IMR-90 (cell line): ENCODE results near the gene KPNA1. TPM values are rescaled to one million over a fixed set of nuclear protein-coding genes. Genes with fewer than 3 reads are reported as not detected.
"Not testable (repeated sequence)": the region's sequence is repeated elsewhere in the genome, so short reads cannot be mapped to it uniquely, and the experiment has no call there.

ENCODE experiments used
- ATAC-seq: fragments of 200-7000 bp; cut with Tn5 transposase; 2 replicates; pipeline ENCODE4 v1.9.1; 2020; ENCODE audit warnings: low read depth, mild to moderate bottlenecking, moderate library complexity
- BruUV-seq: library from RNA; stranded (reverse); fragments of 400-500 nt; replicated peaks from 2 replicates; lab custom pipeline; 2021; lab: Mats Ljungman, UMichigan
- CTCF ChIA-PET: fragments of 300-600 bp; formaldehyde crosslinking; extraction: SDS; loops from one replicate; lab custom pipeline; 2021; ENCODE audit warnings: antibody characterized with exemption; lab: Yijun Ruan, JAX
- POLR2A ChIA-PET: fragments of 300-600 bp; sonication (Branson Sonifier 250); formaldehyde crosslinking; loops from one replicate; lab custom pipeline; 2022; ENCODE audit warnings: antibody characterized with exemption; ENCODE audit not compliant: unreplicated experiment; lab: Charles Lee
- DNase-seq: peaks from one replicate; pipeline ENCODE4 v3.0.0; 2013
- H2AFZ ChIP-seq: replicated peaks from 2 replicates; pipeline ENCODE3; 2013; ENCODE audit warnings: low read length, mild to moderate bottlenecking; ENCODE audit not compliant: poor library complexity
- H2AK5ac ChIP-seq: 2 replicates; pipeline ENCODE4 v1.6.1; 2013; ENCODE audit warnings: low read depth, low read length, inconsistent platforms
- H2AK9ac ChIP-seq: replicated peaks from 2 replicates; pipeline ENCODE3; 2013; ENCODE audit warnings: mild to moderate bottlenecking, low read depth, low read length, moderate library complexity; ENCODE audit not compliant: poor library complexity
- H2BK120ac ChIP-seq: 2 replicates; pipeline ENCODE4 v1.6.1; 2013; ENCODE audit warnings: low read depth, low read length, inconsistent platforms
- H2BK15ac ChIP-seq: 3 replicates; pipeline ENCODE4 v1.6.1; 2013; ENCODE audit warnings: low read depth, low read length, inconsistent platforms
- H2BK20ac ChIP-seq: 2 replicates; pipeline ENCODE4 v1.6.1; 2013; ENCODE audit warnings: low read depth, mild to moderate bottlenecking, inconsistent platforms, low read length, moderate library complexity
- H2BK5ac ChIP-seq: 2 replicates; pipeline ENCODE4 v1.6.1; 2013; ENCODE audit warnings: mild to moderate bottlenecking, low read depth, low read length, inconsistent platforms; ENCODE audit not compliant: poor library complexity, severe bottlenecking
- H3K14ac ChIP-seq: replicated peaks from 2 replicates; pipeline ENCODE4 v1.6.1; 2013; ENCODE audit warnings: low read depth, low read length, inconsistent platforms
- H3K18ac ChIP-seq: 2 replicates; pipeline ENCODE4 v1.6.1; 2013; ENCODE audit warnings: low read depth, low read length, control low read depth
- H3K23ac ChIP-seq: 2 replicates; pipeline ENCODE4 v1.6.1; 2013; ENCODE audit warnings: low read depth, low read length, inconsistent platforms
- H3K27ac ChIP-seq: 2 replicates; pipeline ENCODE4 v1.5.1; 2013; ENCODE audit warnings: mild to moderate bottlenecking, control low read depth, low read length; ENCODE audit not compliant: insufficient read depth
- H3K27me3 ChIP-seq: 2 replicates; pipeline ENCODE4 v1.6.1; 2013; ENCODE audit warnings: low read length; ENCODE audit not compliant: control insufficient read depth, insufficient read depth
- H3K36me3 ChIP-seq: 2 replicates; pipeline ENCODE4 v1.6.1; 2013; ENCODE audit warnings: low read length, mixed read lengths; ENCODE audit not compliant: control insufficient read depth, insufficient read depth
- H3K4ac ChIP-seq: 2 replicates; pipeline ENCODE4 v1.6.1; 2013; ENCODE audit warnings: low read depth, low read length, inconsistent platforms
- H3K4me1 ChIP-seq: 2 replicates; pipeline ENCODE4 v1.6.1; 2013; ENCODE audit warnings: low read length, mixed read lengths; ENCODE audit not compliant: control insufficient read depth, insufficient read depth
- H3K4me2 ChIP-seq: 2 replicates; pipeline ENCODE4 v1.6.1; 2013; ENCODE audit warnings: low read depth, mild to moderate bottlenecking, control low read depth, low read length, moderate library complexity
- H3K4me3 ChIP-seq: 2 replicates; pipeline ENCODE4 v1.5.1; 2013; ENCODE audit warnings: low read depth, mild to moderate bottlenecking, control low read depth, low read length, moderate library complexity; ENCODE audit not compliant: insufficient read depth
- H3K56ac ChIP-seq: 2 replicates; pipeline ENCODE4 v1.6.1; 2013; ENCODE audit warnings: low read length, inconsistent platforms; ENCODE audit not compliant: insufficient read depth; ENCODE audit errors: extremely low read depth
- H3K79me1 ChIP-seq, 2 experiments: 2 replicates each; pipeline ENCODE4 v1.6.1; 2013; ENCODE audit warnings: low read length in 2 of 2, inconsistent platforms in 1 of 2, low read depth in 1 of 2
- H3K9ac ChIP-seq: 2 replicates; pipeline ENCODE4 v1.6.1; 2013; ENCODE audit warnings: low read depth, low read length, control low read depth
- H3K9me1 ChIP-seq: 2 replicates; pipeline ENCODE4 v1.6.1; 2013; ENCODE audit warnings: low read length, inconsistent platforms; ENCODE audit not compliant: insufficient read depth
- H3K9me3 ChIP-seq: 2 replicates; pipeline ENCODE4 v1.6.1; 2013; ENCODE audit warnings: low read length; ENCODE audit not compliant: control insufficient read depth, insufficient read depth
- H4K20me1 ChIP-seq: 2 replicates; pipeline ENCODE4 v1.6.1; 2013; ENCODE audit warnings: low read length, inconsistent platforms; ENCODE audit not compliant: insufficient read depth
- H4K5ac ChIP-seq: 2 replicates; pipeline ENCODE4 v1.6.1; 2013; ENCODE audit warnings: mild to moderate bottlenecking, low read depth, low read length, control low read depth
- H4K8ac ChIP-seq, 2 experiments: 2 replicates each; pipeline ENCODE4 v1.6.1; 2013; ENCODE audit warnings: low read depth in 2 of 2, low read length in 2 of 2, control low read depth in 1 of 2, inconsistent platforms in 1 of 2
- H4K91ac ChIP-seq: 2 replicates; pipeline ENCODE4 v1.6.1; 2013; ENCODE audit warnings: low read depth, low read length, inconsistent platforms; ENCODE audit not compliant: insufficient read depth
- CHD1 ChIP-seq: IDR thresholded peaks from 2 replicates; pipeline ENCODE4 v1.6.1; 2012; ENCODE audit warnings: low read depth, low read length, improper control_type of control experiment
- MAFK ChIP-seq: IDR thresholded peaks from 2 replicates; pipeline ENCODE4 v1.6.1; 2012; ENCODE audit warnings: low read depth, low read length, improper control_type of control experiment
- WGBS, 2 experiments: methylation state at CpG; one replicate each; pipeline versions ENCODE4 v1.1.5 to v1.1.7; 2013; ENCODE audit warnings: missing lambda C conversion rate in 2 of 2; ENCODE audit not compliant: insufficient read length in 1 of 2; ENCODE audit errors: extremely low coverage in 2 of 2; 5-methylcytosine and 5-hydroxymethylcytosine counted together
- dilution Hi-C: fragments of 300-500 bp; cut with HindIII; formaldehyde crosslinking; loops from one replicate; pipeline ENCODE4 v1.14.3; 2018; ENCODE audit warnings: low sequenced_read_pairs; ENCODE audit not compliant: unreplicated experiment
- in situ Hi-C: fragments of 300-500 bp; cut with MboI; formaldehyde crosslinking; loops from 3 replicates; pipeline ENCODE4 v1.14.3; 2019; ENCODE audit warnings: low sequenced_read_pairs, inconsistent platforms, mixed read lengths
- intact Hi-C: fragments of 100-400 bp; cut with micrococcal nuclease; formaldehyde crosslinking; loops from 2 replicates; pipeline ENCODE4 v1.10.0; 2022
- polyA plus RNA-seq, 3 experiments: library from polyadenylated mRNA; depleted of rRNA; stranded (reverse); fragments of >200 nt; gene quantifications; 2 replicates each; pipeline ENCODE4 v1.2.3, GENCODE V29; 2012; ENCODE audit warnings: low replicate concordance in 1 of 3
- total RNA-seq: library from RNA; depleted of rRNA; stranded (reverse); fragments of >200 nt; gene quantifications from 2 replicates; pipeline ENCODE4 v1.2.3, GENCODE V29; 2012

Gene KPNA1
- total and polyA plus RNA-seq, 2 of the 4 experiments (the other 2 are of a cell fraction): 30.6 to 112 TPM

DNA sequence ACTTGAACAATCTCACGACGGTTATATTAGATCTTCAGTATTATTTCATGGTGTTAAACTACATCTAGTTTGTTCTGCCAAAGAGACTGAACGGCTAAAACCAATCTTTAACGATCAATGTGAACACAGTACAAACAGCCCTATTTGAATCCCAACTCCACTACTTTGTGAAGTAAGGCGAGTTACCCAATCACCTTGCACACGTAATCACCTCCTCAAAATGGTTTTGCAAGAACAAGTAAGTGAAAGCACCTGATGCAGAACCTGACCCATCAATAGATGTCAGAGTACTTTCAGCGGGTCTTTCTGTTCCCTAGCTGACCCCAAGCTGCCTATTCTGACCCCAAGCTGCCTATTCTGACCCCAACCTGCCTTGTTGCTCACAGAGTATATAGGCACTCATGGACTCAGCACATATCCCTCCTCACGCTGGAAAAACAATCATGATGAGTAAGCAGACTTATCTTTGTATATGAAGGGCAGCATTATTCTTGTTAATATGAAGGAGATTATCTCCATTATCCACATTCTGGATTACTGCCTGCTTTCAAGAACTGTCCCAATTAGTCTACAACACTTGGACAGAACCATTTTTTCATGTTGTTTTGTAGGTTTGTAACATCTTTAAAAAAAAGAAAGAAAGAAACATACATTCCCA lies 3.7 kb downstream of the KPNA1 start:
- H3K36me3 ChIP-seq: no peaks in the 10 kb centered on the region
- dilution Hi-C loops: no loop called here
- no peak overlapping the region for H2BK20ac ChIP-seq
- no peak overlapping the region for H3K23ac ChIP-seq
- no peak overlapping the region for H2BK5ac ChIP-seq
- DNase-seq: peak; percentile 15
- no peak overlapping the region for H3K9ac ChIP-seq
- H4K5ac ChIP-seq: no peak overlapping the region
- H3K4me2 ChIP-seq: no peak overlapping the region
- no peak overlapping the region for H4K91ac ChIP-seq
- no peak overlapping the region for H2AFZ ChIP-seq
- 0 out of 2 replicates have a peak, but pooled peaks cover 3% of the 10 kb centered on the region for H3K4me1 ChIP-seq
- no peak overlapping the region for H3K4me3 ChIP-seq
- CTCF ChIA-PET: no interaction called here
- intact Hi-C loops: loop anchor here (5.0 kb wide), 1 partner anchor 34 kb away; no protein-coding TSS in a partner anchor
- no peak overlapping the region for H2BK15ac ChIP-seq
- WGBS, 2 experiments: 92% methylated on average over 2 of the region's 8 CpGs; no CpG with 5 or more reads in 1 of the 2 experiments
- no peak overlapping the region for H3K18ac ChIP-seq
- in situ Hi-C loops: no loop called here
- no peak overlapping the region for H2AK9ac ChIP-seq
- peaks cover 67% of the 10 kb centered on the region for H4K20me1 ChIP-seq
- H2BK120ac ChIP-seq: no peak overlapping the region
- peaks cover 10% of the 10 kb centered on the region for H3K9me1 ChIP-seq
- H3K27me3 ChIP-seq: no peaks in the 10 kb centered on the region
- peaks cover 2 to 31% of the 10 kb centered on the region in 2 experiments; a peak in 2 of 4 replicates for H3K79me1 ChIP-seq
- H2AK5ac ChIP-seq: no peak overlapping the region
- TF ChIP-seq CHD1: no peak
- TF ChIP-seq MAFK: 0 out of 2 replicates have a peak, but pooled peaks have one; percentile 5
- no peak overlapping the region for H4K8ac ChIP-seq
- POLR2A ChIA-PET: no interaction called here
- no peak for ATAC-seq
- no peak overlapping the region for H3K56ac ChIP-seq
- no peak overlapping the region for H3K27ac ChIP-seq
- BruUV-seq: no TSS peak
- H3K9me3 ChIP-seq: no peaks in the 10 kb centered on the region
- no peak overlapping the region for H3K4ac ChIP-seq
- H3K14ac ChIP-seq: no peak overlapping the region

GRCh38 chr3:122508944-122509343 lies 5.8 kb downstream of the KPNA1 start:
- H3K4me3 ChIP-seq, H2BK5ac ChIP-seq, CTCF ChIA-PET, H3K4me1 ChIP-seq, H2BK120ac ChIP-seq, H3K9me1 ChIP-seq, H4K8ac ChIP-seq, H3K4me2 ChIP-seq, H3K9me3 ChIP-seq, H2AK9ac ChIP-seq, H3K27ac ChIP-seq, H3K18ac ChIP-seq, in situ Hi-C loops, H2AK5ac ChIP-seq, H2BK20ac ChIP-seq, dilution Hi-C loops, H3K56ac ChIP-seq, H2AFZ ChIP-seq, H3K27me3 ChIP-seq, H4K91ac ChIP-seq, DNase-seq, H3K36me3 ChIP-seq, H3K9ac ChIP-seq, H3K23ac ChIP-seq, POLR2A ChIA-PET, H4K5ac ChIP-seq, H3K4ac ChIP-seq, ATAC-seq, H3K14ac ChIP-seq, intact Hi-C loops, BruUV-seq, H2BK15ac ChIP-seq: not testable (repeated sequence)
- no CpG with 5 or more reads among the region's 9 CpGs for WGBS, 2 experiments
- Histone ChIP-seq H4K20me1 (peaks cover 77% of the 10 kb centered on the region), H3K79me1 (peaks cover 9 to 43% of the 10 kb centered on the region in 2 experiments; a peak in 2 of 4 replicates)
